Endothelial cell (in vitro differentiated cells): Measurements from ENCODE around the gene CDYL. TPM values are rescaled to one million over a fixed set of nuclear protein-coding genes. Genes with fewer than 3 reads are reported as not detected.

ENCODE experiments used
- DNase-seq: peaks from one replicate; pipeline ENCODE4 v3.0.0; 2021; ENCODE audit warnings: low spot score
- H3K27ac Mint-ChIP-seq: one replicate; pipeline ENCODE4 v1.8.0; 2021; ENCODE audit warnings: mixed read lengths, inconsistent platforms; ENCODE audit not compliant: unreplicated experiment
- H3K27me3 Mint-ChIP-seq: one replicate; pipeline ENCODE4 v1.8.0; 2021; ENCODE audit warnings: mild to moderate bottlenecking, moderate library complexity, mixed read lengths, inconsistent platforms; ENCODE audit not compliant: unreplicated experiment
- H3K36me3 Mint-ChIP-seq: one replicate; pipeline ENCODE4 v1.8.0; 2021; ENCODE audit warnings: mild to moderate bottlenecking, low read depth, mixed read lengths, inconsistent platforms; ENCODE audit not compliant: unreplicated experiment
- H3K4me1 Mint-ChIP-seq: one replicate; pipeline ENCODE4 v1.8.0; 2021; ENCODE audit warnings: mild to moderate bottlenecking, mixed read lengths, inconsistent platforms; ENCODE audit not compliant: unreplicated experiment
- H3K4me3 Mint-ChIP-seq: one replicate; pipeline ENCODE4 v1.8.0; 2021; ENCODE audit warnings: mild to moderate bottlenecking, mixed read lengths, inconsistent platforms; ENCODE audit not compliant: unreplicated experiment
- H3K9me3 Mint-ChIP-seq: one replicate; pipeline ENCODE4 v1.8.0; 2021; ENCODE audit warnings: mixed read lengths, inconsistent platforms; ENCODE audit not compliant: unreplicated experiment
- CTCF ChIP-seq: fragments of 200-600 bp; sonication (generic); IDR thresholded peaks from one replicate; pipeline ENCODE4 v1.5.0; 2021; ENCODE audit warnings: antibody characterized with exemption; ENCODE audit not compliant: unreplicated experiment
- total RNA-seq: library from RNA; stranded (reverse); fragmentation: NEBNext Ultra II Directional; extraction: Animal tissue kit (Norgen Biotek cat#: 25700); gene quantifications from one replicate; pipeline ENCODE4 v1.2.1, GENCODE V29; 2021; ENCODE audit not compliant: unreplicated experiment

CDYL gene
- total RNA-seq, 1 donor from 2014 or later = 66.7 TPM

GRCh38 chr6:4907602-4908001 lies 131.4 kb downstream of the CDYL start:
- no peak for TF ChIP-seq CTCF
- no peak overlapping the region for H3K27ac Mint-ChIP-seq
- peaks cover 22% of the 10 kb centered on the region for H3K4me1 Mint-ChIP-seq
- no peak for DNase-seq
- H3K27me3 Mint-ChIP-seq = peaks cover 4% of the 10 kb centered on the region
- no peak overlapping the region for H3K4me3 Mint-ChIP-seq
- no peaks in the 10 kb centered on the region for H3K9me3 Mint-ChIP-seq
- peaks cover 13% of the 10 kb centered on the region for H3K36me3 Mint-ChIP-seq

GRCh38 chr6:4908062-4908461 lies 131.9 kb downstream of the CDYL start:
- no peak for DNase-seq
- H3K4me1 Mint-ChIP-seq = peaks cover 24% of the 10 kb centered on the region
- no peak overlapping the region for H3K27ac Mint-ChIP-seq
- no peak overlapping the region for H3K4me3 Mint-ChIP-seq
- H3K9me3 Mint-ChIP-seq = no peaks in the 10 kb centered on the region
- H3K27me3 Mint-ChIP-seq = peaks cover 4% of the 10 kb centered on the region
- TF ChIP-seq CTCF = no peak
- peaks cover 13% of the 10 kb centered on the region for H3K36me3 Mint-ChIP-seq

- Mint-ChIP-seq H3K4me3 (no peak overlapping the region), H3K27ac (no peak overlapping the region), H3K27me3 (peaks cover 4% of the 10 kb centered on the region), H3K36me3 (peaks cover 13% of the 10 kb centered on the region), H3K9me3 (no peaks in the 10 kb centered on the region), H3K4me1 (peaks cover 35% of the 10 kb centered on the region)
- no peak for TF ChIP-seq CTCF
- DNase-seq = no peak
Observed at GRCh38 chr6:4909063-4909706, 133.0 kb downstream of the CDYL start.

GRCh38 chr6:4910037-4910760 lies 134.0 kb downstream of the CDYL start:
- peaks cover 40% of the 10 kb centered on the region for H3K4me1 Mint-ChIP-seq
- TF ChIP-seq CTCF = no peak
- H3K9me3 Mint-ChIP-seq = no peaks in the 10 kb centered on the region
- DNase-seq = no peak
- H3K27ac Mint-ChIP-seq = no peak overlapping the region
- H3K27me3 Mint-ChIP-seq = peaks cover 2% of the 10 kb centered on the region
- no peak overlapping the region for H3K4me3 Mint-ChIP-seq
- H3K36me3 Mint-ChIP-seq = peaks cover 8% of the 10 kb centered on the region

- TF ChIP-seq CTCF = no peak
- Mint-ChIP-seq H3K27ac (no peak overlapping the region), H3K9me3 (no peaks in the 10 kb centered on the region), H3K4me3 (peak overlapping the region; percentile 53), H3K27me3 (peaks cover 2% of the 10 kb centered on the region), H3K36me3 (peaks cover 8% of the 10 kb centered on the region), H3K4me1 (peaks cover 40% of the 10 kb centered on the region)
- no peak for DNase-seq
Observed at GRCh38 chr6:4912559-4912958, 136.4 kb downstream of the CDYL start.
